ENCODE data around the gene BCL7B.
"Not testable (repeated sequence)": the region's sequence is repeated elsewhere in the genome, so short reads cannot be mapped to it uniquely, and the experiment has no call there.

The BCL7B gene

GRCh38 chr7:73557397-73558257 lies at the start of gene BCL7B:
BCL7B (minus strand) TSS chr7:73557690; CDS start chr7:73557578, 112 bp downstream.
- peak; percentile 86 for DNase-seq

- no peak for DNase-seq
Measured at GRCh38 chr7:73605601-73606220, 48.2 kb upstream of the BCL7B start.

- no peak for DNase-seq
Measured at GRCh38 chr7:73602721-73603651, 45.5 kb upstream of the BCL7B start.

- no peak for DNase-seq
Measured at GRCh38 chr7:73599916-73600315, 42.4 kb upstream of the BCL7B start.

GRCh38 chr7:73599151-73599882 lies 41.8 kb upstream of the BCL7B start:
- no peak for DNase-seq

- DNase-seq, result no peak
Measured at GRCh38 chr7:73597978-73598782, 40.7 kb upstream of the BCL7B start.

GRCh38 chr7:73596191-73597065 lies 38.9 kb upstream of the BCL7B start:
- DNase-seq, result no peak

- no peak for DNase-seq
Measured at GRCh38 chr7:73595358-73595757, 37.9 kb upstream of the BCL7B start.

GRCh38 chr7:73593207-73594045 lies 35.9 kb upstream of the BCL7B start:
- no peak for DNase-seq

- DNase-seq, result no peak
Measured at GRCh38 chr7:73586911-73587310, 29.4 kb upstream of the BCL7B start.

- no peak for DNase-seq
Measured at GRCh38 chr7:73585196-73585595, 27.7 kb upstream of the BCL7B start.

- no peak for DNase-seq
Measured at GRCh38 chr7:73582664-73583202, 25.2 kb upstream of the BCL7B start.

GRCh38 chr7:73581006-73581405 lies 23.5 kb upstream of the BCL7B start:
- DNase-seq, result not testable (repeated sequence)

- DNase-seq, result peak; percentile 99
Measured at GRCh38 chr7:73578342-73579128, 21.0 kb upstream of the BCL7B start, which contains the start of gene TBL2. TBL2 (minus strand) TSS chr7:73578579; CDS start chr7:73578549, 30 bp downstream.

GRCh38 chr7:73577627-73578341 lies 20.3 kb upstream of the BCL7B start:
- no peak for DNase-seq

- DNase-seq, result no peak
Measured at GRCh38 chr7:73573791-73574190, 16.3 kb upstream of the BCL7B start.

GRCh38 chr7:73573276-73573675 lies 15.8 kb upstream of the BCL7B start:
- DNase-seq, result no peak

- no peak for DNase-seq
Measured at GRCh38 chr7:73572767-73573186, 15.3 kb upstream of the BCL7B start.

Measured in activated CD4-positive, alpha-beta T cell treated with anti-CD3 and anti-CD28 coated beads, Interleukin-10, Interleukin-2, amounts not matched to agents 100 ng/mL and 50 ng/mL, durations not matched to agents 16 hours and 8 hours (primary cell).